ENCODE measurements around the gene ATRAID.
"Not testable (repeated sequence)": the region's sequence is repeated elsewhere in the genome, so short reads cannot be mapped to it uniquely, and the experiment has no call there.

Gene ATRAID

GRCh38 chr2:27185331-27186026 is 26.4 kb upstream of the ATRAID start:
- H3K4me1 Mint-ChIP-seq, result no peaks in the 10 kb centered on the region
- H3K4me3 Mint-ChIP-seq, result no peak overlapping the region
- ATAC-seq, result no peak
- H3K27ac Mint-ChIP-seq, result no peak overlapping the region
- H3K9me3 Mint-ChIP-seq, result no peaks in the 10 kb centered on the region
- H3K36me3 Mint-ChIP-seq, result no peaks in the 10 kb centered on the region
- no peak for DNase-seq (ENCODE audit: low spot score in 2 of 2)

GRCh38 chr2:27186613-27187345 is 25.1 kb upstream of the ATRAID start:
- H3K27ac Mint-ChIP-seq, result no peak overlapping the region
- H3K4me1 Mint-ChIP-seq, result no peaks in the 10 kb centered on the region
- H3K9me3 Mint-ChIP-seq, result no peaks in the 10 kb centered on the region
- ATAC-seq (no peak), DNase-seq (ENCODE audit: low spot score in 2 of 2) (no peak)
- no peaks in the 10 kb centered on the region for H3K36me3 Mint-ChIP-seq
- H3K4me3 Mint-ChIP-seq, result no peak overlapping the region

GRCh38 chr2:27189989-27190388 is 21.9 kb upstream of the ATRAID start:
- ATAC-seq (no peak), DNase-seq (ENCODE audit: low spot score in 2 of 2) (no peak)
- no peak overlapping the region for H3K27ac Mint-ChIP-seq
- H3K36me3 Mint-ChIP-seq, result no peaks in the 10 kb centered on the region
- H3K9me3 Mint-ChIP-seq, result no peaks in the 10 kb centered on the region
- H3K4me1 Mint-ChIP-seq, result no peaks in the 10 kb centered on the region
- H3K4me3 Mint-ChIP-seq, result no peak overlapping the region

GRCh38 chr2:27191070-27191829 is 20.6 kb upstream of the ATRAID start:
- H3K9me3 Mint-ChIP-seq, result no peaks in the 10 kb centered on the region
- H3K4me1 Mint-ChIP-seq, result no peaks in the 10 kb centered on the region
- DNase-seq (ENCODE audit: low spot score in 2 of 2), result no peak
- H3K36me3 Mint-ChIP-seq, result no peaks in the 10 kb centered on the region
- no peak overlapping the region for H3K27ac Mint-ChIP-seq
- ATAC-seq, result peak; percentile 71
- no peak overlapping the region for H3K4me3 Mint-ChIP-seq

GRCh38 chr2:27194538-27195354 is 17.1 kb upstream of the ATRAID start:
- H3K4me3 Mint-ChIP-seq, result no peak overlapping the region
- H3K36me3 Mint-ChIP-seq, result no peaks in the 10 kb centered on the region
- no peak overlapping the region for H3K27ac Mint-ChIP-seq
- DNase-seq (ENCODE audit: low spot score in 2 of 2) (no peak), ATAC-seq (no peak)
- no peaks in the 10 kb centered on the region for H3K9me3 Mint-ChIP-seq
- H3K4me1 Mint-ChIP-seq, result no peaks in the 10 kb centered on the region

GRCh38 chr2:27195799-27196198 is 16.0 kb upstream of the ATRAID start:
- DNase-seq (ENCODE audit: low spot score in 2 of 2); H3K27ac Mint-ChIP-seq; H3K36me3 Mint-ChIP-seq; ATAC-seq; H3K4me3 Mint-ChIP-seq; H3K4me1 Mint-ChIP-seq; H3K9me3 Mint-ChIP-seq: not testable (repeated sequence)

GRCh38 chr2:27198068-27198467 is 13.8 kb upstream of the ATRAID start:
- DNase-seq (ENCODE audit: low spot score in 2 of 2); ATAC-seq; H3K4me3 Mint-ChIP-seq; H3K4me1 Mint-ChIP-seq; H3K9me3 Mint-ChIP-seq: not testable (repeated sequence)
- Mint-ChIP-seq H3K27ac (peak overlapping the region; percentile 32), H3K36me3 (peaks cover 18% of the 10 kb centered on the region)

GRCh38 chr2:27198627-27199026 is 13.2 kb upstream of the ATRAID start:
- DNase-seq (ENCODE audit: low spot score in 2 of 2), result no peak
- H3K9me3 Mint-ChIP-seq, result no peaks in the 10 kb centered on the region
- no peak for ATAC-seq
- H3K27ac Mint-ChIP-seq, result peak overlapping the region; percentile 32
- H3K4me1 Mint-ChIP-seq, result no peaks in the 10 kb centered on the region
- peaks cover 23% of the 10 kb centered on the region for H3K36me3 Mint-ChIP-seq
- H3K4me3 Mint-ChIP-seq, result no peak overlapping the region

GRCh38 chr2:27199241-27199640 is 12.6 kb upstream of the ATRAID start:
- Mint-ChIP-seq H3K36me3 (peaks cover 27% of the 10 kb centered on the region), H3K4me3 (no peak overlapping the region), H3K27ac (peak overlapping the region; percentile 32), H3K4me1 (no peaks in the 10 kb centered on the region), H3K9me3 (no peaks in the 10 kb centered on the region)
- DNase-seq (ENCODE audit: low spot score in 2 of 2) (no peak), ATAC-seq (no peak)

- Mint-ChIP-seq H3K27ac (no peak overlapping the region), H3K9me3 (no peaks in the 10 kb centered on the region), H3K4me1 (peaks cover 18% of the 10 kb centered on the region), H3K4me3 (no peak overlapping the region), H3K36me3 (peaks cover 49% of the 10 kb centered on the region)
- no peak for DNase-seq (ENCODE audit: low spot score in 2 of 2)
- ATAC-seq, result no peak
These were observed 10.2 kb upstream of the ATRAID start for GRCh38 chr2:27201675-27202074.

GRCh38 chr2:27202854-27203253 is 9.0 kb upstream of the ATRAID start:
- DNase-seq (ENCODE audit: low spot score in 2 of 2) (no peak), ATAC-seq (no peak)
- no peak overlapping the region for H3K4me3 Mint-ChIP-seq
- H3K27ac Mint-ChIP-seq, result no peak overlapping the region
- no peaks in the 10 kb centered on the region for H3K9me3 Mint-ChIP-seq
- peaks cover 60% of the 10 kb centered on the region for H3K36me3 Mint-ChIP-seq
- peaks cover 18% of the 10 kb centered on the region for H3K4me1 Mint-ChIP-seq

GRCh38 chr2:27203741-27204140 is 8.1 kb upstream of the ATRAID start:
- H3K4me3 Mint-ChIP-seq, result no peak overlapping the region
- H3K36me3 Mint-ChIP-seq, result peaks cover 68% of the 10 kb centered on the region
- ATAC-seq (no peak), DNase-seq (ENCODE audit: low spot score in 2 of 2) (no peak)
- H3K9me3 Mint-ChIP-seq, result no peaks in the 10 kb centered on the region
- no peak overlapping the region for H3K27ac Mint-ChIP-seq
- peaks cover 18% of the 10 kb centered on the region for H3K4me1 Mint-ChIP-seq

GRCh38 chr2:27204566-27204965 is 7.3 kb upstream of the ATRAID start:
- ATAC-seq (no peak), DNase-seq (ENCODE audit: low spot score in 2 of 2) (no peak)
- Mint-ChIP-seq H3K36me3 (peaks cover 73% of the 10 kb centered on the region), H3K9me3 (no peaks in the 10 kb centered on the region), H3K4me3 (no peak overlapping the region), H3K27ac (peak overlapping the region; percentile 43), H3K4me1 (peaks cover 22% of the 10 kb centered on the region)

- H3K4me3 Mint-ChIP-seq, result no peak overlapping the region
- DNase-seq (ENCODE audit: low spot score in 2 of 2), result no peak
- no peak for ATAC-seq
- peaks cover 78% of the 10 kb centered on the region for H3K36me3 Mint-ChIP-seq
- H3K4me1 Mint-ChIP-seq, result peaks cover 28% of the 10 kb centered on the region
- no peaks in the 10 kb centered on the region for H3K9me3 Mint-ChIP-seq
- peak overlapping the region; percentile 43 for H3K27ac Mint-ChIP-seq
These were observed 6.6 kb upstream of the ATRAID start for GRCh38 chr2:27205206-27205605.

- H3K4me1 Mint-ChIP-seq, result peaks cover 28% of the 10 kb centered on the region
- no peaks in the 10 kb centered on the region for H3K9me3 Mint-ChIP-seq
- no peak overlapping the region for H3K27ac Mint-ChIP-seq
- no peak overlapping the region for H3K4me3 Mint-ChIP-seq
- no peak for ATAC-seq
- peaks cover 77% of the 10 kb centered on the region for H3K36me3 Mint-ChIP-seq
- DNase-seq (ENCODE audit: low spot score in 2 of 2), result no peak
These were observed 5.5 kb upstream of the ATRAID start for GRCh38 chr2:27206346-27206745.
